Adrenal gland (tissue), 12 donors: ENCODE results near the gene PPP1R14C. TPM values are rescaled to one million over a fixed set of nuclear protein-coding genes. Genes with fewer than 3 reads are reported as not detected.

Experiments
- DNase-seq, 7 donors: peaks; one replicate each; pipeline ENCODE4 v3.0.0-alpha.2; 2019 to 2020
- H3K27ac ChIP-seq, 5 donors: fragments of 200-600 bp; sonication (generic) in 4 of 5; 1 replicate in 3 of 5; 2 replicates in 2 of 5; pipeline versions ENCODE4 v1.5.1 to v1.8.0; 2016 to 2020; ENCODE audit warnings: mild to moderate bottlenecking in 1 of 5
- H3K27me3 ChIP-seq: fragments of 200-600 bp; 2 replicates; pipeline ENCODE4 v1.8.0; 2021
- H3K36me3 ChIP-seq, 2 donors: fragments of 200-600 bp; replicated peaks in 1 of 2; 1 replicate in 1 of 2; 2 replicates in 1 of 2; pipeline versions ENCODE4 v1.5.1 to v1.8.0; 2018 to 2022
- H3K4me1 ChIP-seq, 2 donors: fragments of 200-600 bp; replicated peaks in 1 of 2; 1 replicate in 1 of 2; 2 replicates in 1 of 2; pipeline versions ENCODE4 v1.5.1 to v1.8.0; 2018 to 2021
- H3K4me3 ChIP-seq, 4 donors: fragments of 200-600 bp; sonication (generic) in 3 of 4; one replicate each; pipeline ENCODE4 v1.5.1; 2016 to 2018
- H3K9me3 ChIP-seq, 3 donors: fragments of 200-600 bp; sonication (generic) in 1 of 3; replicated peaks in 1 of 3; 1 replicate in 2 of 3; 2 replicates in 1 of 3; pipeline versions ENCODE4 v1.5.1 to v1.8.0; 2016 to 2021
- CTCF ChIP-seq, 6 experiments: fragments of 450-650 bp in 4 of 6; fragments of 200-600 bp in 2 of 6; sonication (generic) in 1 of 6; IDR thresholded peaks; 1 replicate in 5 of 6; 2 replicates in 1 of 6; pipeline versions ENCODE4 v1.5.1 to v1.8.0; 2016 to 2021; ENCODE audit warnings: antibody characterized with exemption in 6 of 6, mild to moderate bottlenecking in 2 of 6, moderate library complexity in 1 of 6
- POLR2A ChIP-seq, 2 donors: fragments of 450-650 bp; IDR thresholded peaks; one replicate each; pipeline ENCODE4 v1.6.1; 2017; ENCODE audit warnings: antibody characterized with exemption in 2 of 2, mild to moderate bottlenecking in 2 of 2, moderate library complexity in 1 of 2
- WGBS, 4 donors: extraction: QIAGEN DNeasy Blood & Tissue Kit in 2 of 4; methylation state at CpG; one replicate each; pipeline versions ENCODE4 v1.1.5 to v1.1.7; 2013 to 2017; 5-methylcytosine and 5-hydroxymethylcytosine counted together
- intact Hi-C, 2 donors: fragments of 100-400 bp; cut with DNase I; formaldehyde crosslinking; loops; one replicate each; pipeline versions ENCODE4 v1.14.1 to v1.15.0; 2022 to 2023
- polyA plus RNA-seq, 3 donors: library from polyadenylated mRNA; stranded (reverse); fragments of 200-250 nt in 2 of 3; fragments of 350-450 nt in 1 of 3; fragmentation: Illumina TruSeq in 1 of 3; extraction: RNeasy Lipid Tissue Mini Kit (QIAGEN cat#74804) in 1 of 3; gene quantifications; one replicate each; pipeline ENCODE4 v1.2.3, GENCODE V29; 2013 to 2014
- total RNA-seq, 9 donors: library from RNA; depleted of rRNA in 4 of 9; stranded (reverse); fragments of >200 nt in 4 of 9; fragments of 120-200 nt in 1 of 9; fragmentation: NEBNext Ultra II Directional in 1 of 9; extraction: Animal tissue kit (Norgen Biotek cat#: 25700) in 1 of 9; gene quantifications; one replicate each; pipeline versions ENCODE4 v1.1.0 to v1.2.4, GENCODE V29; 2013 to 2023
- donor health status: healthy with polysubstance abuse.
- donor health status: Bipolar disorder and iron deficiency.
- donor health status: DM: yes; HTN: yes; CAD: no.
- donor health status: DM: no; HTN: no; CAD: no.
- donor health status: DM: no; HTN: no; CAD: no.
- donor health status: DM: yes; HTN: yes; CAD: no.

The PPP1R14C gene
- total and polyA plus RNA-seq, 12 donors, result 0.11 to 0.46 (median 0.17) TPM; not detected in 5

GRCh38 chr6:150201285-150201684 lies 58.4 kb downstream of the PPP1R14C start:
- no peak overlapping the region for H3K4me3 ChIP-seq
- no peaks in the 10 kb centered on the region for H3K9me3 ChIP-seq
- intact Hi-C loops, result no loop called here
- no peak for DNase-seq
- no peaks in the 10 kb centered on the region for H3K27me3 ChIP-seq
- H3K27ac ChIP-seq, result no peak overlapping the region
- 78 to 88% (median 85%) methylated on average over 8 of the region's 8 CpGs for WGBS, 4 donors
- H3K4me1 ChIP-seq, result no peaks in the 10 kb centered on the region
- H3K36me3 ChIP-seq, result no peaks in the 10 kb centered on the region
- TF ChIP-seq CTCF (IDR thresholded peaks at IDR 0.05) (no peak), POLR2A (IDR thresholded peaks at IDR 0.05) (no peak)

- TF ChIP-seq CTCF (IDR thresholded peaks at IDR 0.05) (no peak), POLR2A (IDR thresholded peaks at IDR 0.05) (no peak)
- no peaks in the 10 kb centered on the region for H3K36me3 ChIP-seq
- H3K27me3 ChIP-seq, result no peaks in the 10 kb centered on the region
- 72 to 84% (median 81%) methylated on average over 9 of the region's 9 CpGs for WGBS, 4 donors
- intact Hi-C loops, result no loop called here
- no peak for DNase-seq
- no peak overlapping the region for H3K27ac ChIP-seq
- no peaks in the 10 kb centered on the region for H3K4me1 ChIP-seq
- no peaks in the 10 kb centered on the region for H3K9me3 ChIP-seq
- H3K4me3 ChIP-seq, result no peak overlapping the region
Observed at GRCh38 chr6:150201772-150202329, 59.0 kb downstream of the PPP1R14C start.

- TF ChIP-seq CTCF (IDR thresholded peaks at IDR 0.05) (no peak), POLR2A (IDR thresholded peaks at IDR 0.05) (no peak)
- intact Hi-C loops, result no loop called here
- Histone ChIP-seq H3K27ac (no peak overlapping the region), H3K27me3 (no peaks in the 10 kb centered on the region), H3K9me3 (no peaks in the 10 kb centered on the region), H3K36me3 (no peaks in the 10 kb centered on the region), H3K4me3 (no peak overlapping the region), H3K4me1 (no peaks in the 10 kb centered on the region)
- no peak for DNase-seq
- 86 to 90% (median 88%) methylated on average over 8 of the region's 8 CpGs for WGBS, 4 donors
Observed at GRCh38 chr6:150202404-150202803, 59.6 kb downstream of the PPP1R14C start.

DNA sequence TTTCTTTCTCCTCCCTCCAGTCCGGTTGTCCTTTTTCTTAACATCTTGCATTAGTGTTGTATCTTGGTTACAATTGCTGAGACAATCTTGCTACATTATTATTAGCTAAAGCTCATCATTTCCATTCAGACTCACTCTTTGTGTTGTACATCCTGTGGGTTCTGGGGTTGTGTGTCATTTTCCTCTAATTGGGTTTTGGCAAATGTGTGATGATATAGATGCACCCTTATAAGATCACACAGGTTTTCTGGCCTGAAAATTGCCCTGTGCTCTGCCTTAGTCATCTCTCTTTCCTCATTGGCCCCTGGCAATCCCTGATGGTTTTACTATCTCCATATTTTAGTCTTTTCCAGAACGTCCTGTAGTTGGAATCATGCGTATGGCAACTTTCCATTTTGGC lies 60.1 kb downstream of the PPP1R14C start:
- Histone ChIP-seq H3K36me3 (no peaks in the 10 kb centered on the region), H3K27me3 (no peaks in the 10 kb centered on the region), H3K4me3 (no peak overlapping the region), H3K27ac (no peak overlapping the region), H3K9me3 (no peaks in the 10 kb centered on the region), H3K4me1 (no peaks in the 10 kb centered on the region)
- intact Hi-C loops, result no loop called here
- TF ChIP-seq CTCF (IDR thresholded peaks at IDR 0.05) (no peak), POLR2A (IDR thresholded peaks at IDR 0.05) (no peak)
- WGBS, 4 donors, result 77 to 80% (median 78%) methylated on average over 3 of the region's 3 CpGs
- no peak for DNase-seq
